Measurements from ENCODE around the gene ARAP1. TPM values are rescaled to one million over a fixed set of nuclear protein-coding genes. Genes with fewer than 3 reads are reported as not detected.

ARAP1 gene
- total RNA-seq, 2 experiments from 2014 or later, result 129 to 134 TPM

- Mint-ChIP-seq H3K4me1 (peaks cover 15% of the 10 kb centered on the region), H3K27me3 (peaks cover 9% of the 10 kb centered on the region), H3K36me3 (no peaks in the 10 kb centered on the region), H3K4me3 (no peak overlapping the region), H3K27ac (no peak overlapping the region), H3K9me3 (no peaks in the 10 kb centered on the region)
- ATAC-seq (ENCODE audit: low read depth), result no peak
- POLR2A ChIA-PET, result interaction anchor here (0.8 kb wide), 1 partner anchor 17 kb away, joined by 3 read pairs; the partner anchor contains the start of gene STARD10
- no peak for DNase-seq
Measured at GRCh38 chr11:72776844-72777754, 24.9 kb upstream of the ARAP1 start.

DNA sequence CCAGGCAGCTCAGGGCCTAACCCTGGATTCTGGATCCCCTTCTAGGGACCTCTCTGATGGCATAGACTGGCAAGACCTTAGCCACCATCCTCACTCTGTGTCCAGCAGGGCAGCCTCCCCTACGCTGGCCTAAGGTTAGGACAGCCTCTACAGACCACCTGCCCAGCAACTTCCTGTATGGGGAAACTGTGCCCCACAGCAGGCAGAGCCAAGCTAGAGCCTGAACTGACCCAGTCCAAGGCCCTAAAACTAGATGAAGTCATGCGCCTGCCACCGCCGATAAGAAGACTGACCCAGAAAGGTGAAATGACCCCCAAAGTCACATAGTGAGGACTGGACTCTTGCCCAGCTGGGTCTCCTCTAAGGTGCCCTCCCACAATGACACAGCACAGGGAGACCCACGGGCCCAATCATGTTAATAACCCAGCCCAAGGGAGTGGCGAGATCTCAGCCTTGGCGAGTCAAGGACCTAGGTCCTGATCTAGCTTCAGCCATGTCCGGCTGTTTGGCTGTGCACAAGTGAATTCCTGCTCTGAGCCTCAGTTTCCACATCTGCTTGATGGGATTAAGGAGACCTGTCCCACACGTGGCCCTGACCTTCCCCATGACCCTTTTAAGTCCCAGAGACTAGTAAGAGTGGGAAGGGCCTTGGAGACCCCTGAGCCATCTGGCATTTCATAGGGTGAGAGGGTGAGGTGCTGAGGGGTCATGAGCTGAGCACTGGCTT, 24.1 kb upstream of the ARAP1 start:
- H3K36me3 Mint-ChIP-seq, result no peaks in the 10 kb centered on the region
- H3K27ac Mint-ChIP-seq, result no peak overlapping the region
- no peak for ATAC-seq (ENCODE audit: low read depth)
- no peaks in the 10 kb centered on the region for H3K9me3 Mint-ChIP-seq
- POLR2A ChIA-PET, result no interaction called here
- H3K4me3 Mint-ChIP-seq, result no peak overlapping the region
- DNase-seq, result no peak
- peaks cover 8% of the 10 kb centered on the region for H3K27me3 Mint-ChIP-seq
- H3K4me1 Mint-ChIP-seq, result peaks cover 12% of the 10 kb centered on the region

DNA sequence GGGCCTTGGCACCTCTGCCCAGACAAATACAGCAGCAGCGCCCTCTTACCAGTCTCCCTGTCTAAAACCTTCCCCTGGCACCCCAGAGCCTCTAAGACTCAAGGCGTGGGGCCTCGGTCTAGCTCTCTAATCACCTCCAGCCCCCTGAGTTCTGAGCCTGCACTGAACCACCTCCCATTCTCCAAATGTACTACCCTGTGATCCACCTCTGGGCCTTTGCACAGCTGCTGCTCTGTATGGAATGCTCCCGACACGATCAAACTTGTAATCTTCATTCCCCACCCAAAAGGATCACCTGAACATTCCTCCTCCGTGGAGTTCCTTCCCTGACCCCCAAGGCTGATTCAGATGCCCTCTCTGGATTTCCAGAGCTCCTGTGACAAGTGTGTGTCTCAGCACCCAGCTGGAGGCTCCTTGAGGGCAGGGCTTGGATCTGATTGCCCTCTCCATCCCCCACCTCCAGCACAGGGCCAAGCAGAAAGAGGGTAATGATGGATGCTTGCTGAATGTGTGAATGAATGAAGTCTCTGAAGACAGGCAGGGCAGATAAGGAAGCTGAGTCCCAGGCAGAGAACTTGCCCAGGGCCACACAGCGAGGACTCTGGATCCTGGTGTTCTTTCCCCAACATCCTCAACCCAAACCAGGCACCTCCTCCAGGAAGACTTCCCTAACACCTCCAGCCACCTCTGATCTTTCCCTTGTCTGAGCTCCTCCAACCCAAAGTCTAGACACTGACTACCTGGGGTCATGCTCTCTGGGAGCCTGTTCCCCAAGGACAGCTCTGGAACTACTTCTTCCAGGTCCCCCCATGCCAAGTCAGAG, 23.3 kb upstream of the ARAP1 start:
- H3K9me3 Mint-ChIP-seq, result no peaks in the 10 kb centered on the region
- H3K27me3 Mint-ChIP-seq, result peaks cover 8% of the 10 kb centered on the region
- H3K4me1 Mint-ChIP-seq, result peaks cover 12% of the 10 kb centered on the region
- no peaks in the 10 kb centered on the region for H3K36me3 Mint-ChIP-seq
- no peak for DNase-seq
- POLR2A ChIA-PET, result no interaction called here
- ATAC-seq (ENCODE audit: low read depth), result no peak
- H3K27ac Mint-ChIP-seq, result no peak overlapping the region
- no peak overlapping the region for H3K4me3 Mint-ChIP-seq

DNA sequence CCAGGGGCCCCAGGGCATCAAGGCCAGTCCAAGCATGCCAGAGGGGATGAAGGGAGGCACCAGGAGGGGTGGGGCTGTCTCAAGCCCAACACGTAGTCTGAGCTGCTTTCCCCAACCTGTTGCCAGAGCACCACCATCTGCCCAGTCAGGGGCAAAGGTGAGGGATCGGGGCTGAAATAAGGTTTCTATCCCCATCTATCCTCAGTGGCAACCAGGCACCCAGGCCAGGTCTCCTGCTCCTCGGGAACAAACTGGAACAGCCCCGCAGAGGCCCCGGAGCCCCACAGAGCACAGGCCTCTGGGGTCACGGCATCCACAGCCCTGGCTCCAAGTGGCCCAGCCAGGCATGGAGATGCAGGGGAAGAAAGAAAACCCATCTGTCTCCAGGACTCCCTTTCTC, 22.3 kb upstream of the ARAP1 start:
- no peak for ATAC-seq (ENCODE audit: low read depth)
- Mint-ChIP-seq H3K27ac (no peak overlapping the region), H3K27me3 (peaks cover 3% of the 10 kb centered on the region), H3K4me1 (peaks cover 10% of the 10 kb centered on the region), H3K36me3 (no peaks in the 10 kb centered on the region), H3K4me3 (no peak overlapping the region), H3K9me3 (no peaks in the 10 kb centered on the region)
- POLR2A ChIA-PET, result no interaction called here
- DNase-seq, result no peak

DNA sequence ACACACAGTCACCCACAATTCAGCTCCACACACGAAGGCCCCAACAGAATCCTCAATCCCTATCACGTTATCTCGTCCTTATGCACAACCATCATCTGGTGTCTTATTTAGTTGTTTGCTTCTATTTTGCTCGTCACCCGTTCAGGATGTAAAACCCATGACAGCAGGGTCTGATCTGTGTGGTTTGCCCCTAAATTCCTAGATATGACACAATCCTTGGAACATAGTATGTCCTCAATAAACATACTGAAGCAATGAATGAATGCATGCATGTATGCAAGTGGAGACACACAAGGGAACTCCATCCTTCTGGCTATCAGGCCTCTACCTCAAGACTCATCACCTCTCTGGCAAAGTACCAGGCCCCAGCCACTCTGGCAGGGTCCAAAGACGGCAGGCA, 21.5 kb upstream of the ARAP1 start:
- ATAC-seq (ENCODE audit: low read depth) (no peak), DNase-seq (no peak)
- POLR2A ChIA-PET, result no interaction called here
- Mint-ChIP-seq H3K27ac (no peak overlapping the region), H3K27me3 (peaks cover 2% of the 10 kb centered on the region), H3K4me3 (no peak overlapping the region), H3K4me1 (peaks cover 10% of the 10 kb centered on the region), H3K9me3 (no peaks in the 10 kb centered on the region), H3K36me3 (no peaks in the 10 kb centered on the region)

- Mint-ChIP-seq H3K4me3 (no peak overlapping the region), H3K9me3 (no peaks in the 10 kb centered on the region)
Measured at GRCh38 chr11:72773291-72773690, 21.1 kb upstream of the ARAP1 start.

DNA sequence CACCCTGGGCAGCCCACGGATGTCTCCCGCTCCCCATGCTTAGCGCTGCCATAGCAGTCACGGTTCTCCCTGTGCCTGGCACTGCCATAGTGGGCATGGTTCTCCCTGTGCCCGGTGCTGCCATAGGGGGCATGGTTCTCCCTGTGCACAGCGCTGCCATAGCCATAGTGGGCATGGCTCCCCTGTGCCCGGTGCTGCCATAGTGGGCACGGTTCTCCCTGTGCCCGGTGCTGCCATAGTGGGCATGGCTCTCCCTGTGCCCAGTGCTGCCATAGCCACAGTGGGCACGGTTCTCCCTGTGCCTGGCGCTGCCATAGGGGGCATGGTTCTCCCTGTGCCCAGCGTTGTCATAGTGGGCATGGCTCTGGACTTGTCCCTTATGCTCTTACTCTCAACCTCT, 19.9 kb upstream of the ARAP1 start:
- ATAC-seq (ENCODE audit: low read depth) (no peak), DNase-seq (no peak)
- Mint-ChIP-seq H3K9me3 (no peaks in the 10 kb centered on the region), H3K27me3 (peaks cover 2% of the 10 kb centered on the region), H3K4me3 (no peak overlapping the region), H3K36me3 (no peaks in the 10 kb centered on the region), H3K27ac (no peak overlapping the region), H3K4me1 (peaks cover 10% of the 10 kb centered on the region)
- POLR2A ChIA-PET, result no interaction called here

More at GRCh38 chr11:72773291-72773690, 21.1 kb upstream of the ARAP1 start:
- no peaks in the 10 kb centered on the region for H3K36me3 Mint-ChIP-seq
- ATAC-seq (ENCODE audit: low read depth) (no peak), DNase-seq (no peak)
- H3K27me3 Mint-ChIP-seq, result peaks cover 2% of the 10 kb centered on the region
- POLR2A ChIA-PET, result no interaction called here
- H3K4me1 Mint-ChIP-seq, result peaks cover 10% of the 10 kb centered on the region
- no peak overlapping the region for H3K27ac Mint-ChIP-seq

DNA sequence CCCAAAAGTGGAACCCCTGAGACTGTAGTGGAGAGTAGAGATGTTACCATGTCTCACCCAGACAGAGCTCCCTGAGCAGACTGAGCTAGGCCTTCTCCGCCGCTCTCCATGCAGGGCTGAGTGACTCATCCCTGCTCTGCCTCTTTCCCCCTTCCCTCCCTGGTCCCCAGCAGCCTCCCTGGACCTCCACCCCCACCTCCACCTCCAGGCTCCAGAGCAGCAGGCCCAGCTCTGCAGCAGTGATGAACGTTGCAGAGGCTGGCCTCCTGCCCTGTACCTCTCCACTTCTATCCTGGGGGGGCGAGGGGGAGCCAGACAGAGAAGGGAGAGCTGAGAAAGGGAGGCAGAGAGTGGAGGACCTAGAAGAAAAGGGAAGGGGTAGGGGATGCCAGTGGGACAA, 19.3 kb upstream of the ARAP1 start:
- POLR2A ChIA-PET, result interaction anchor here (1.5 kb wide), 1 partner anchor 31 kb away, joined by 5 read pairs; no protein-coding TSS in a partner anchor
- H3K27ac Mint-ChIP-seq, result no peak overlapping the region
- peaks cover 8% of the 10 kb centered on the region for H3K4me1 Mint-ChIP-seq
- DNase-seq (no peak), ATAC-seq (ENCODE audit: low read depth) (no peak)
- no peaks in the 10 kb centered on the region for H3K36me3 Mint-ChIP-seq
- H3K27me3 Mint-ChIP-seq, result peaks cover 2% of the 10 kb centered on the region
- no peaks in the 10 kb centered on the region for H3K9me3 Mint-ChIP-seq
- H3K4me3 Mint-ChIP-seq, result no peak overlapping the region

GRCh38 chr11:72770799-72771198, 18.6 kb upstream of the ARAP1 start:
- POLR2A ChIA-PET, result interaction anchor here (1.5 kb wide), 1 partner anchor 30 kb away, joined by 5 read pairs; no protein-coding TSS in a partner anchor
- H3K4me1 Mint-ChIP-seq, result peaks cover 3% of the 10 kb centered on the region
- peaks cover 2% of the 10 kb centered on the region for H3K27me3 Mint-ChIP-seq
- DNase-seq (no peak), ATAC-seq (ENCODE audit: low read depth) (no peak)
- H3K27ac Mint-ChIP-seq, result no peak overlapping the region
- no peaks in the 10 kb centered on the region for H3K9me3 Mint-ChIP-seq
- no peak overlapping the region for H3K4me3 Mint-ChIP-seq
- no peaks in the 10 kb centered on the region for H3K36me3 Mint-ChIP-seq

- Mint-ChIP-seq H3K27ac (no peak overlapping the region), H3K36me3 (no peaks in the 10 kb centered on the region), H3K4me1 (peaks cover 3% of the 10 kb centered on the region), H3K4me3 (no peak overlapping the region), H3K27me3 (peaks cover 2% of the 10 kb centered on the region), H3K9me3 (no peaks in the 10 kb centered on the region)
- POLR2A ChIA-PET, result no interaction called here
- no peak for ATAC-seq (ENCODE audit: low read depth)
- DNase-seq, result no peak
Measured at GRCh38 chr11:72769680-72770079, 17.5 kb upstream of the ARAP1 start.

- Mint-ChIP-seq H3K27ac (peak overlapping the region; percentile 11), H3K4me1 (peaks cover 3% of the 10 kb centered on the region), H3K9me3 (no peaks in the 10 kb centered on the region), H3K4me3 (no peak overlapping the region), H3K36me3 (no peaks in the 10 kb centered on the region), H3K27me3 (peaks cover 2% of the 10 kb centered on the region)
- POLR2A ChIA-PET, result interaction anchor here (0.6 kb wide), 1 partner anchor 47 kb away, joined by 3 read pairs; no protein-coding TSS in a partner anchor
- DNase-seq, result no peak
- no peak for ATAC-seq (ENCODE audit: low read depth)
Measured at GRCh38 chr11:72768581-72768980, 16.4 kb upstream of the ARAP1 start.

GRCh38 chr11:72767203-72768062, 15.2 kb upstream of the ARAP1 start:
- Mint-ChIP-seq H3K4me1 (peaks cover 6% of the 10 kb centered on the region), H3K36me3 (no peaks in the 10 kb centered on the region), H3K27ac (no peak overlapping the region), H3K27me3 (peaks cover 2% of the 10 kb centered on the region), H3K4me3 (no peak overlapping the region), H3K9me3 (no peaks in the 10 kb centered on the region)
- no peak for DNase-seq
- POLR2A ChIA-PET, result no interaction called here
- ATAC-seq (ENCODE audit: low read depth), result no peak

Data from activated naive CD8-positive, alpha-beta T cell treated with anti-CD3 and anti-CD28 coated beads, Interleukin-2, amount 10 ng/mL, durations not matched to agents 7 days and 5 days (primary cell).